HL-60 (cell line): Measurements from ENCODE around the gene SMIM5.

Experiments
- DNase-seq, 2 experiments: peaks; one replicate each; pipeline ENCODE4 v3.0.0-alpha.2; 2010 to 2020; ENCODE audit warnings: low read depth in 1 of 2, low spot score in 1 of 2
- H3K27ac ChIP-seq: fragments of 250-450 bp; sonication (Bioruptor Pico); replicated peaks from 2 replicates; pipeline ENCODE4 v1.5.1; 2020; ENCODE audit warnings: mild to moderate bottlenecking, moderate library complexity
- H3K27me3 ChIP-seq: fragments of 250-450 bp; sonication (Bioruptor Pico); 2 replicates; pipeline ENCODE4 v1.5.1; 2021; ENCODE audit warnings: mild to moderate bottlenecking, moderate library complexity; ENCODE audit not compliant: insufficient read depth, poor library complexity, severe bottlenecking
- H3K4me3 ChIP-seq: replicated peaks from 2 replicates; pipeline ENCODE4 v1.5.1; 2011; ENCODE audit warnings: mild to moderate bottlenecking, control low read depth, low read length; ENCODE audit not compliant: insufficient read depth
- CTCF ChIP-seq: IDR thresholded peaks from one replicate; pipeline ENCODE4 v1.5.1; 2011; ENCODE audit warnings: low read length, control low read depth, inconsistent platforms; ENCODE audit not compliant: insufficient read depth
- GABPA ChIP-seq: IDR thresholded peaks from 2 replicates; pipeline ENCODE4 v1.6.1; 2012; ENCODE audit warnings: low read depth
- POLR2AphosphoS5 ChIP-seq: IDR thresholded peaks from 2 replicates; pipeline ENCODE4 v1.6.1; 2012; ENCODE audit warnings: low read depth
- REST ChIP-seq: IDR thresholded peaks from 2 replicates; pipeline ENCODE4 v1.6.1; 2012; ENCODE audit warnings: low read depth; ENCODE audit not compliant: insufficient replicate concordance
- SPI1 ChIP-seq: IDR thresholded peaks from 2 replicates; pipeline ENCODE4 v1.6.1; 2012; ENCODE audit warnings: low read depth, mild to moderate bottlenecking, borderline replicate concordance

Gene SMIM5

GRCh38 chr17:75689441-75689873 is 56.2 kb downstream of the SMIM5 start:
- peak overlapping the region; percentile 59 for H3K27ac ChIP-seq
- H3K27me3 ChIP-seq, result no peaks in the 10 kb centered on the region
- TF ChIP-seq CTCF, result no peak
- no peak for TF ChIP-seq GABPA
- no peak for TF ChIP-seq SPI1
- no peak for TF ChIP-seq REST
- TF ChIP-seq POLR2AphosphoS5, result no peak
- peak in 1 of 2 experiments; percentile 19 for DNase-seq
- H3K4me3 ChIP-seq, result no peak overlapping the region
